HepG2 (cell line): ENCODE measurements around the gene ENAH. TPM values are rescaled to one million over a fixed set of nuclear protein-coding genes. Genes with fewer than 3 reads are reported as not detected.

Experiments
- ATAC-seq: fragments of 200-7000 bp; cut with Tn5 transposase; 3 replicates; pipeline ENCODE4 v1.9.1; 2020; ENCODE audit warnings: mild to moderate bottlenecking, moderate library complexity
- BruUV-seq: library from RNA; stranded (reverse); fragments of 400-500 nt; replicated peaks from 2 replicates; lab custom pipeline; 2021; lab: Mats Ljungman, UMichigan
- CTCF ChIA-PET: fragments of 300-600 bp; formaldehyde crosslinking; extraction: SDS; loops from one replicate; lab custom pipeline; 2021; ENCODE audit warnings: low total read pairs, inconsistent platforms, low intra/inter-chr PET ratio; lab: Yijun Ruan, JAX
- POLR2A ChIA-PET: fragments of 350-600 bp; sonication (Branson Sonifier 250); formaldehyde crosslinking; loops from one replicate; lab custom pipeline; 2020; ENCODE audit warnings: antibody characterized with exemption, inconsistent platforms; lab: Yijun Ruan, JAX
- DNase-seq: peaks from one replicate; pipeline ENCODE4 v3.0.0-alpha.2; 2015; ENCODE audit warnings: low spot score
- FAIRE-seq: peaks from 3 replicates; lab custom pipeline; 2011; peaks lifted over from hg19 to GRCh38; lab: Jason Lieb, UNC
- H2AFZ ChIP-seq: one replicate; pipeline ENCODE4 v1.6.1; 2011; ENCODE audit warnings: low read length, inconsistent platforms
- H3K27ac ChIP-seq: fragments of 300-600 bp; 3 replicates; pipeline ENCODE4 v1.8.0; 2011; ENCODE audit warnings: mixed run types, mild to moderate bottlenecking, mixed read lengths, low read length, inconsistent platforms; ENCODE audit not compliant: insufficient read depth; ENCODE audit errors: extremely low read length
- H3K27me3 ChIP-seq, 2 experiments: fragments of 200-600 bp in 1 of 2; 2 replicates in 1 of 2; 3 replicates in 1 of 2; pipeline versions ENCODE4 v1.6.0 to v1.8.0; 2011; ENCODE audit warnings: low read length in 2 of 2, mild to moderate bottlenecking in 2 of 2, moderate library complexity in 2 of 2, inconsistent platforms in 1 of 2; ENCODE audit not compliant: insufficient read depth in 2 of 2, control insufficient read depth in 1 of 2
- H3K36me3 ChIP-seq, 2 experiments: fragments of 200-600 bp in 1 of 2; replicated peaks in 1 of 2; 2 replicates in 1 of 2; 3 replicates in 1 of 2; pipeline versions ENCODE4 v1.5.1 to v1.8.0; 2011; ENCODE audit warnings: low read length in 2 of 2, inconsistent platforms in 1 of 2; ENCODE audit not compliant: insufficient read depth in 2 of 2, control insufficient read depth in 1 of 2
- H3K4me1 ChIP-seq: 2 replicates; pipeline ENCODE4 v1.5.1; 2012; ENCODE audit warnings: low read length, inconsistent platforms; ENCODE audit not compliant: insufficient read depth
- H3K4me2 ChIP-seq: 2 replicates; pipeline ENCODE4 v1.6.0; 2011; ENCODE audit warnings: low read depth, low read length, inconsistent platforms
- H3K4me3 ChIP-seq, 3 experiments: fragments of 200-600 bp in 1 of 3; sonication (generic), shearing (Covaris generic) in 1 of 3; replicated peaks in 1 of 3; 2 replicates each; pipeline ENCODE4 v1.5.1; 2011 to 2016; ENCODE audit warnings: low read length in 3 of 3, inconsistent platforms in 2 of 3, low read depth in 2 of 3, mild to moderate bottlenecking in 2 of 3, control low read depth in 1 of 3, mixed read lengths in 1 of 3; ENCODE audit not compliant: insufficient read depth in 1 of 3
- H3K79me2 ChIP-seq: one replicate; pipeline ENCODE4 v1.6.1; 2011; ENCODE audit warnings: low read length, inconsistent platforms; ENCODE audit not compliant: insufficient read depth
- H3K9ac ChIP-seq: 2 replicates; pipeline ENCODE4 v1.6.0; 2011; ENCODE audit warnings: mild to moderate bottlenecking, low read depth, low read length, inconsistent platforms; ENCODE audit not compliant: insufficient read depth
- H3K9me3 ChIP-seq: 2 replicates; pipeline ENCODE4 v1.5.1; 2012; ENCODE audit warnings: mild to moderate bottlenecking, low read length
- H4K20me1 ChIP-seq: 2 replicates; pipeline ENCODE4 v1.6.0; 2011; ENCODE audit warnings: inconsistent platforms, mild to moderate bottlenecking, low read length, moderate library complexity; ENCODE audit not compliant: insufficient read depth
- KDM1A ChIP-seq: IDR thresholded peaks from 2 replicates; pipeline ENCODE4 v1.6.1; 2016; ENCODE audit warnings: missing compliant biosample characterization
- PTBP1 ChIP-seq: fragments of 200-400 bp; formaldehyde crosslinking; IDR thresholded peaks from 2 replicates; pipeline ENCODE4 v1.6.1; 2018; ENCODE audit warnings: low read length, low read depth; ENCODE audit not compliant: poor library complexity, severe bottlenecking
- TAF1 ChIP-seq: sonication (generic); formaldehyde crosslinking; IDR thresholded peaks from 2 replicates; pipeline ENCODE4 v1.4.0; 2020; ENCODE audit warnings: missing genetic modification reagents
- U2AF1 ChIP-seq: fragments of 200-400 bp; formaldehyde crosslinking; optimal IDR thresholded peaks from 2 replicates; pipeline ENCODE3; 2017; ENCODE audit warnings: mild to moderate bottlenecking, low read depth, low read length
- ZBTB38 ChIP-seq: sonication (generic); formaldehyde crosslinking; IDR thresholded peaks from 2 replicates; pipeline ENCODE4 v1.5.1; 2020; ENCODE audit warnings: mild to moderate bottlenecking, missing genetic modification reagents
- ZNF468 ChIP-seq: sonication (generic); formaldehyde crosslinking; IDR thresholded peaks from 2 replicates; pipeline ENCODE4 v1.8.0; 2022; ENCODE audit warnings: mild to moderate bottlenecking, moderate library complexity, missing genetic modification reagents
- WGBS: methylation state at CpG from one replicate; pipeline ENCODE4 v1.1.6; 2017; ENCODE audit warnings: low lambda C conversion rate; 5-methylcytosine and 5-hydroxymethylcytosine counted together
- in situ Hi-C: cut with HindIII; loops from 2 replicates; pipeline ENCODE4 v1.10.0; 2017; ENCODE audit warnings: low pct_unique_long_range_greater_than_20kb; ENCODE audit not compliant: extremely low pct_ligation_motif_present
- intact Hi-C: fragments of 100-400 bp; cut with micrococcal nuclease; formaldehyde crosslinking; loops from one replicate; pipeline ENCODE4 v1.10.0; 2022; ENCODE audit not compliant: unreplicated experiment
- polyA plus RNA-seq, 8 experiments: library from polyadenylated mRNA; depleted of rRNA in 3 of 8; stranded (reverse) in 7 of 8; unstranded in 1 of 8; fragments of >200 nt; fragmentation: Illumina TruSeq in 4 of 8; extraction: Trizol in 4 of 8; gene quantifications; 2 replicates each; pipeline versions ENCODE4 v1.2.1 to v1.2.3, GENCODE V29; 2011 to 2016; ENCODE audit warnings: low read depth in 4 of 8, missing spikeins in 1 of 8, mixed read lengths in 1 of 8; ENCODE audit not compliant: insufficient read depth in 1 of 8
- total RNA-seq, 5 experiments: library from RNA; depleted of rRNA; stranded (reverse); fragments of >200 nt; fragmentation: Illumina TruSeq; extraction: Trizol; gene quantifications; 2 replicates each; pipeline ENCODE4 v1.2.3, GENCODE V29; 2016; ENCODE audit warnings: low read depth in 1 of 5
- TF ChIP-seq, protein P1 (sequence below): sonication (generic); formaldehyde crosslinking; IDR thresholded peaks from 2 replicates; pipeline ENCODE4 v1.4.0; 2020; ENCODE audit warnings: mild to moderate bottlenecking, missing genetic modification reagents
- TF ChIP-seq, protein P2 (sequence below): sonication (generic); formaldehyde crosslinking; IDR thresholded peaks from 2 replicates; pipeline ENCODE4 v1.4.0; 2020; ENCODE audit warnings: missing genetic modification reagents

ENAH gene
- total and polyA plus RNA-seq, 2 of the 13 experiments (the other 11 are each of a cell fraction or from before 2014, with no cell fraction given): 22.1 to 58.3 TPM

DNA sequence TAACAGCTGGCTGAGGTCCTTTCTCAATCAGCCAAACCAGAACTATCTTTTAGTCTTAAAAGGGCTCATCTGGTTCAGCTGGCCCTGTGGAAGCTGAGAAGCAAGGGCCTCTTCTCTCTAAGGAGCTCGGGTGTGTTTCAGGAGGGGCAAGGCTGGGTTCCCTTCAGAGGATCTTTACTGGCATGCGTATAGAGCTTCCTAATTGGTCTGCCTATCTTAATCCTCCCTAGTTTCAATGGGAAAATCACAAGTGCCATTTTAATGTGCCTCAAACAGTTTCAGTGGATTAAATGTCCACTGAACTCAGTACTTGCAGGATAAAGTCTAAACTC is 143.6 kb downstream of the ENAH start:
- Histone ChIP-seq H3K79me2 (no peaks in the 10 kb centered on the region), H3K9ac (no peak overlapping the region), H3K9me3 (no peaks in the 10 kb centered on the region), H3K27ac (peak overlapping the region; percentile 20), H2AFZ (no peak overlapping the region), H4K20me1 (no peaks in the 10 kb centered on the region), H3K4me1 (peaks cover 8% of the 10 kb centered on the region; the same call in 1 of the 2 replicates), H3K36me3 (peaks cover 0 to 28% of the 10 kb centered on the region in 2 experiments; a peak in 4 of 5 replicates), H3K4me2 (no peak overlapping the region), H3K4me3 (no peak overlapping the region), H3K27me3 (no peaks in the 10 kb centered on the region)
- DNase-seq (no peak), FAIRE-seq (no peak), ATAC-seq (no peak)
- CTCF ChIA-PET: no interaction called here
- POLR2A ChIA-PET: interaction anchor here (1.5 kb wide), 1 partner anchor 190 kb away, joined by 3 read pairs; no protein-coding TSS in a partner anchor
- WGBS: 100% methylated on average over 2 of the region's 2 CpGs
- intact Hi-C loops: no loop called here
- in situ Hi-C loops: no loop called here
- no peak for TF ChIP-seq ZBTB38 (CRISPR knock-in tag)
- TF ChIP-seq ZNF468 (CRISPR knock-in tag): no peak
- TF ChIP-seq KDM1A: no peak
- TF ChIP-seq, protein P1, sequence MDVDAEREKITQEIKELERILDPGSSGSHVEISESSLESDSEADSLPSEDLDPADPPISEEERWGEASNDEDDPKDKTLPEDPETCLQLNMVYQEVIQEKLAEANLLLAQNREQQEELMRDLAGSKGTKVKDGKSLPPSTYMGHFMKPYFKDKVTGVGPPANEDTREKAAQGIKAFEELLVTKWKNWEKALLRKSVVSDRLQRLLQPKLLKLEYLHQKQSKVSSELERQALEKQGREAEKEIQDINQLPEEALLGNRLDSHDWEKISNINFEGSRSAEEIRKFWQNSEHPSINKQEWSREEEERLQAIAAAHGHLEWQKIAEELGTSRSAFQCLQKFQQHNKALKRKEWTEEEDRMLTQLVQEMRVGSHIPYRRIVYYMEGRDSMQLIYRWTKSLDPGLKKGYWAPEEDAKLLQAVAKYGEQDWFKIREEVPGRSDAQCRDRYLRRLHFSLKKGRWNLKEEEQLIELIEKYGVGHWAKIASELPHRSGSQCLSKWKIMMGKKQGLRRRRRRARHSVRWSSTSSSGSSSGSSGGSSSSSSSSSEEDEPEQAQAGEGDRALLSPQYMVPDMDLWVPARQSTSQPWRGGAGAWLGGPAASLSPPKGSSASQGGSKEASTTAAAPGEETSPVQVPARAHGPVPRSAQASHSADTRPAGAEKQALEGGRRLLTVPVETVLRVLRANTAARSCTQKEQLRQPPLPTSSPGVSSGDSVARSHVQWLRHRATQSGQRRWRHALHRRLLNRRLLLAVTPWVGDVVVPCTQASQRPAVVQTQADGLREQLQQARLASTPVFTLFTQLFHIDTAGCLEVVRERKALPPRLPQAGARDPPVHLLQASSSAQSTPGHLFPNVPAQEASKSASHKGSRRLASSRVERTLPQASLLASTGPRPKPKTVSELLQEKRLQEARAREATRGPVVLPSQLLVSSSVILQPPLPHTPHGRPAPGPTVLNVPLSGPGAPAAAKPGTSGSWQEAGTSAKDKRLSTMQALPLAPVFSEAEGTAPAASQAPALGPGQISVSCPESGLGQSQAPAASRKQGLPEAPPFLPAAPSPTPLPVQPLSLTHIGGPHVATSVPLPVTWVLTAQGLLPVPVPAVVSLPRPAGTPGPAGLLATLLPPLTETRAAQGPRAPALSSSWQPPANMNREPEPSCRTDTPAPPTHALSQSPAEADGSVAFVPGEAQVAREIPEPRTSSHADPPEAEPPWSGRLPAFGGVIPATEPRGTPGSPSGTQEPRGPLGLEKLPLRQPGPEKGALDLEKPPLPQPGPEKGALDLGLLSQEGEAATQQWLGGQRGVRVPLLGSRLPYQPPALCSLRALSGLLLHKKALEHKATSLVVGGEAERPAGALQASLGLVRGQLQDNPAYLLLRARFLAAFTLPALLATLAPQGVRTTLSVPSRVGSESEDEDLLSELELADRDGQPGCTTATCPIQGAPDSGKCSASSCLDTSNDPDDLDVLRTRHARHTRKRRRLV (CRISPR knock-in tag): no peak
- TF ChIP-seq, protein P2, sequence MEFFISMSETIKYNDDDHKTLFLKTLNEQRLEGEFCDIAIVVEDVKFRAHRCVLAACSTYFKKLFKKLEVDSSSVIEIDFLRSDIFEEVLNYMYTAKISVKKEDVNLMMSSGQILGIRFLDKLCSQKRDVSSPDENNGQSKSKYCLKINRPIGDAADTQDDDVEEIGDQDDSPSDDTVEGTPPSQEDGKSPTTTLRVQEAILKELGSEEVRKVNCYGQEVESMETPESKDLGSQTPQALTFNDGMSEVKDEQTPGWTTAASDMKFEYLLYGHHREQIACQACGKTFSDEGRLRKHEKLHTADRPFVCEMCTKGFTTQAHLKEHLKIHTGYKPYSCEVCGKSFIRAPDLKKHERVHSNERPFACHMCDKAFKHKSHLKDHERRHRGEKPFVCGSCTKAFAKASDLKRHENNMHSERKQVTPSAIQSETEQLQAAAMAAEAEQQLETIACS (CRISPR knock-in tag): no peak
- TF ChIP-seq U2AF1: no peak
- no peak for TF ChIP-seq TAF1
- no peak for TF ChIP-seq PTBP1
- no TSS peak for BruUV-seq
